K562 (cell line): Measurements from ENCODE around the gene PRSS37. TPM values are rescaled to one million over a fixed set of nuclear protein-coding genes. Genes with fewer than 3 reads are reported as not detected.
A peak's percentile ranks its signal among the peaks of the same experiment; 100 is the strongest.
"Not testable (repeated sequence)": the region's sequence is repeated elsewhere in the genome, so short reads cannot be mapped to it uniquely, and the experiment has no call there.

Source experiments
- ATAC-seq: fragments of 200-7000 bp; cut with Tn5 transposase; 3 replicates; pipeline ENCODE4 v1.9.1; 2020; ENCODE audit warnings: moderate library complexity
- BruUV-seq: library from RNA; stranded (reverse); fragments of 400-500 nt; replicated peaks from 2 replicates; lab custom pipeline; 2021; lab: Mats Ljungman, UMichigan
- CTCF ChIA-PET: fragments of 300-600 bp; formaldehyde crosslinking; extraction: SDS; loops from one replicate; lab custom pipeline; 2021; ENCODE audit warnings: low intra/inter-chr PET ratio; lab: Yijun Ruan, JAX
- POLR2A ChIA-PET: fragments of 300-600, 350-650 bp; sonication (Branson Sonifier 250); formaldehyde crosslinking; extraction: SDS; loops from one replicate; lab custom pipeline; 2021; ENCODE audit warnings: antibody characterized with exemption, inconsistent platforms; lab: Yijun Ruan, JAX
- DNase-seq, 4 experiments: peaks; one replicate each; pipeline versions ENCODE4 v3.0.0 to v3.0.0-alpha.2; 2011 to 2018; ENCODE audit warnings: low spot score in 3 of 4, mixed read lengths in 3 of 4; ENCODE audit errors: extremely low read depth in 1 of 4
- FAIRE-seq: peaks from 2 replicates; lab custom pipeline; 2011; peaks lifted over from hg19 to GRCh38; lab: Jason Lieb, UNC
- H2AFZ ChIP-seq: 2 replicates; pipeline ENCODE4 v1.6.0; 2011; ENCODE audit warnings: low read depth, low read length, control low read depth, inconsistent platforms
- H3K27ac ChIP-seq: fragments of 200-600 bp; 3 replicates; pipeline ENCODE4 v1.8.0; 2011; ENCODE audit warnings: low read depth, mild to moderate bottlenecking, control low read depth, inconsistent platforms, low read length, moderate library complexity, mixed read lengths; ENCODE audit errors: extremely low read depth
- H3K27me3 ChIP-seq, 2 experiments: fragments of 300-600 bp in 1 of 2; 2 replicates in 1 of 2; 3 replicates in 1 of 2; pipeline versions ENCODE4 v1.6.0 to v1.8.0; 2011; ENCODE audit warnings: inconsistent platforms in 2 of 2, low read length in 2 of 2, mild to moderate bottlenecking in 1 of 2, mixed read lengths in 1 of 2, moderate library complexity in 1 of 2; ENCODE audit not compliant: control insufficient read depth in 2 of 2, insufficient read depth in 2 of 2
- H3K36me3 ChIP-seq: fragments of 300-600 bp; 3 replicates; pipeline ENCODE4 v1.8.0; 2011; ENCODE audit warnings: mild to moderate bottlenecking, low read length, inconsistent platforms; ENCODE audit not compliant: control insufficient read depth, insufficient read depth
- H3K4me1 ChIP-seq, 2 experiments: fragments of 200-600 bp in 1 of 2; replicated peaks in 1 of 2; 2 replicates in 1 of 2; 3 replicates in 1 of 2; pipeline versions ENCODE4 v1.5.1 to v1.8.0; 2011; ENCODE audit warnings: inconsistent platforms in 2 of 2, low read length in 2 of 2, mild to moderate bottlenecking in 1 of 2, mixed read lengths in 1 of 2, moderate library complexity in 1 of 2; ENCODE audit not compliant: control insufficient read depth in 2 of 2, insufficient read depth in 2 of 2
- H3K4me2 ChIP-seq: 2 replicates; pipeline ENCODE4 v1.6.1; 2011; ENCODE audit warnings: low read length, control low read depth, inconsistent platforms, mixed read lengths; ENCODE audit not compliant: insufficient read depth
- H3K4me3 ChIP-seq: fragments of 200-600 bp; sonication (generic), shearing (Covaris generic); 2 replicates; pipeline ENCODE4 v1.5.1; 2016; ENCODE audit warnings: control low read depth, inconsistent platforms
- H3K79me2 ChIP-seq: fragments of 200-600 bp; 3 replicates; pipeline ENCODE4 v1.8.0; 2011; ENCODE audit warnings: low read length, inconsistent platforms; ENCODE audit not compliant: control insufficient read depth, insufficient read depth
- H3K9ac ChIP-seq, 2 experiments: 2 replicates each; pipeline versions ENCODE4 v1.6.0 to v1.6.1; 2011; ENCODE audit warnings: low read depth in 2 of 2, low read length in 2 of 2, control low read depth in 1 of 2, inconsistent platforms in 1 of 2, mild to moderate bottlenecking in 1 of 2, mixed read lengths in 1 of 2; ENCODE audit not compliant: insufficient read depth in 1 of 2
- H3K9me1 ChIP-seq: one replicate; pipeline ENCODE4 v1.6.0; 2011; ENCODE audit warnings: inconsistent platforms, mild to moderate bottlenecking, low read length, moderate library complexity; ENCODE audit not compliant: control insufficient read depth, insufficient read depth
- H3K9me3 ChIP-seq: replicated peaks from 2 replicates; pipeline ENCODE4 v1.5.1; 2011; ENCODE audit warnings: low read depth, low read length, inconsistent platforms; ENCODE audit not compliant: control insufficient read depth, insufficient read depth
- H4K20me1 ChIP-seq: replicated peaks from 2 replicates; pipeline ENCODE4 v1.6.1; 2011; ENCODE audit warnings: low read length, inconsistent platforms, mixed read lengths; ENCODE audit not compliant: control insufficient read depth, insufficient read depth
- KLF6 ChIP-seq: fragments of 250-450 bp; sonication (Bioruptor Pico); IDR thresholded peaks from 2 replicates; pipeline ENCODE4 v1.4.0; 2020; ENCODE audit warnings: mild to moderate bottlenecking, moderate library complexity, borderline replicate concordance
- NFIC ChIP-seq: fragments of 450-650 bp; IDR thresholded peaks from 2 replicates; pipeline ENCODE4 v1.6.1; 2017; ENCODE audit warnings: mild to moderate bottlenecking, inconsistent platforms
- WGBS: fragments of 100-300 bp; shearing (Covaris generic); methylation state at CpG from one replicate; pipeline ENCODE4 v1.1.6; 2016; ENCODE audit warnings: low coverage, mixed read lengths; ENCODE audit not compliant: insufficient coverage; ENCODE audit errors: missing lambda C conversion rate; 5-methylcytosine and 5-hydroxymethylcytosine counted together
- in situ Hi-C: fragments of 300-500 bp; cut with MboI; formaldehyde crosslinking; loops from 4 replicates; pipeline ENCODE4 v1.15.0; 2018; ENCODE audit warnings: inconsistent platforms, mixed read lengths
- intact Hi-C: fragments of 100-400 bp; cut with micrococcal nuclease; formaldehyde crosslinking; loops from 2 replicates; pipeline ENCODE4 v1.14.2; 2022
- polyA plus RNA-seq, 8 experiments: library from polyadenylated mRNA; depleted of rRNA in 4 of 8; stranded (reverse) in 5 of 8; unstranded in 3 of 8; fragments of >200 nt; fragmentation: Nextera tagmentation in 2 of 8; fragmentation: Illumina TruSeq in 1 of 8; extraction: Ambion mirVana in 2 of 8; extraction: Trizol in 1 of 8; gene quantifications; 2 replicates each; pipeline versions ENCODE4 v1.2.1 to v1.2.3, GENCODE V29; 2011 to 2014; ENCODE audit warnings: inconsistent platforms in 1 of 8, missing spikeins in 1 of 8
- total RNA-seq, 7 experiments: library from RNA; depleted of rRNA in 6 of 7; stranded (reverse); fragments of >200 nt in 6 of 7; fragmentation: Illumina TruSeq in 2 of 7; extraction: Trizol in 2 of 7; gene quantifications; 2 replicates each; pipeline versions ENCODE4 v1.2.1 to v1.2.3, GENCODE V29; 2011 to 2021; ENCODE audit warnings: low replicate concordance in 1 of 7
- TF ChIP-seq, protein P1 (sequence below), 2 experiments: fragments of 450-650 bp in 1 of 2; sonication (generic) in 1 of 2; formaldehyde crosslinking in 1 of 2; IDR thresholded peaks in 1 of 2; conservative IDR thresholded peaks in 1 of 2; 2 replicates each; pipeline versions ENCODE4 v1.6.1 to v1.8.1; 2016 to 2023; ENCODE audit warnings: mild to moderate bottlenecking in 2 of 2, moderate library complexity in 2 of 2, inconsistent platforms in 1 of 2, missing genetic modification reagents in 1 of 2
- TF ChIP-seq, protein P2 (sequence below), 2 experiments: fragments of 450-650 bp; IDR thresholded peaks; 2 replicates each; pipeline ENCODE4 v1.6.1; 2018; ENCODE audit warnings: mild to moderate bottlenecking in 2 of 2, low read depth in 1 of 2; ENCODE audit not compliant: partially characterized antibody in 2 of 2

The PRSS37 gene
- total and polyA plus RNA-seq, 9 of the 15 experiments (the other 6 are each of a cell fraction or from before 2014, with no cell fraction given) = not detected

DNA sequence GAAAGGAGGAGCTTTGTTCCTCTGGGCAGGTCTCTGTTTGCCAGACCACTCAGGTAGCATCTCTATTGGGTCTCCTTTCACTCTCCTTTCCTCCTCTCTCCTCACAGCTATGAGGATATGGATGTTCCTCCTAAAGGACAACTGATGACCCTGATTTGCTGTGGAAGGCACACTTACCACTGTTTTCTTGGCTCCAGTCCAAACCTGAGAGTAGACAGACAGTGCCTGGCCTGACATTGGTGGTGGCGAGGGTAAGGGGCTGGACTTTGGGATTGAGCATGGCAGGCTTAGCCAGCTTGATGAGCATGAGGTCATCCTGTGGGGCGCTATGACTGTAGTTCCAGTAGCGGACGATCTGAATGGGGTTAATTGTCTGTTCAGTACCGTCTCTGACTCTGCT is 3.6 kb downstream of the PRSS37 start:
- H3K79me2 ChIP-seq = no peaks in the 10 kb centered on the region
- H3K4me1 ChIP-seq = peaks cover 0 to 8% of the 10 kb centered on the region in 2 experiments; a peak in 3 of 5 replicates
- H3K4me3 ChIP-seq = no peak overlapping the region
- POLR2A ChIA-PET = no interaction called here
- H3K9ac ChIP-seq = no peak overlapping the region
- H2AFZ ChIP-seq = peak overlapping the region; percentile 15; the same call in 1 of the 2 replicates
- H3K4me2 ChIP-seq = no peak overlapping the region
- DNase-seq = peak in 2 of 4 experiments; percentile 15 to 28
- TF ChIP-seq KLF6 (no peak), NFIC (peak; percentile 90)
- TF ChIP-seq, protein P1, sequence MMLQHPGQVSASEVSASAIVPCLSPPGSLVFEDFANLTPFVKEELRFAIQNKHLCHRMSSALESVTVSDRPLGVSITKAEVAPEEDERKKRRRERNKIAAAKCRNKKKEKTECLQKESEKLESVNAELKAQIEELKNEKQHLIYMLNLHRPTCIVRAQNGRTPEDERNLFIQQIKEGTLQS (IDR thresholded peaks at IDR 0.05) = no peak
- TF ChIP-seq, protein P1 (CRISPR knock-in tag; conservative IDR thresholded peaks at IDR 0.05) = no peak
- H3K9me3 ChIP-seq = no peaks in the 10 kb centered on the region
- ATAC-seq = peak; percentile 14
- no peaks in the 10 kb centered on the region for H4K20me1 ChIP-seq
- no peak for FAIRE-seq
- no peaks in the 10 kb centered on the region for H3K27me3 ChIP-seq
- in situ Hi-C loops (no loop called here), intact Hi-C loops (no loop called here)
- no TSS peak for BruUV-seq
- no peaks in the 10 kb centered on the region for H3K36me3 ChIP-seq
- CTCF ChIA-PET = no interaction called here
- H3K27ac ChIP-seq = no peak overlapping the region
- 9% methylated on average over 5 of the region's 5 CpGs for WGBS
- no peaks in the 10 kb centered on the region for H3K9me1 ChIP-seq

DNA sequence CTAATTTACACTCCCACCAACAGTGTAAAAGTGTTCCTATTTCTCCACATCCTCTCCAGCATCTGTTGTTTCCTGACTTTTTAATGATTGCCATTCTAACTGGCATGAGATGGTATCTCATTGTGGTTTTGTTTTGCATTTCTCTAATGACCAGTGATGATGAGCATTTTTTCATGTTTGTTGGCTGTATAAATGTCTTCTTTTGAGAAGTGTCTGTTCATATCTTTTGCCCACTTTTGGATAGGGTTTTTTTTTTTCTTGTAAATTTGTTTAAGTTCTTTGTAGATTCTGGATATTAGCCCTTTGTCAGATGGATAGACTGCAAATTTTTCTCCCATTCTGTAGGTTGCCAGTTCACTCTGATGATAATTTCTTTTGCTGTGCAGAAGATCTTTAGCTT is 18.9 kb downstream of the PRSS37 start:
- H3K4me2 ChIP-seq, in situ Hi-C loops, H3K9ac ChIP-seq, ATAC-seq, intact Hi-C loops, H3K27ac ChIP-seq, H4K20me1 ChIP-seq, BruUV-seq, H3K9me1 ChIP-seq, H3K27me3 ChIP-seq, FAIRE-seq, H3K4me3 ChIP-seq, H3K79me2 ChIP-seq, H3K9me3 ChIP-seq, H3K36me3 ChIP-seq, POLR2A ChIA-PET, CTCF ChIA-PET, DNase-seq, H2AFZ ChIP-seq, H3K4me1 ChIP-seq: not testable (repeated sequence)
- TF ChIP-seq, protein P2, sequence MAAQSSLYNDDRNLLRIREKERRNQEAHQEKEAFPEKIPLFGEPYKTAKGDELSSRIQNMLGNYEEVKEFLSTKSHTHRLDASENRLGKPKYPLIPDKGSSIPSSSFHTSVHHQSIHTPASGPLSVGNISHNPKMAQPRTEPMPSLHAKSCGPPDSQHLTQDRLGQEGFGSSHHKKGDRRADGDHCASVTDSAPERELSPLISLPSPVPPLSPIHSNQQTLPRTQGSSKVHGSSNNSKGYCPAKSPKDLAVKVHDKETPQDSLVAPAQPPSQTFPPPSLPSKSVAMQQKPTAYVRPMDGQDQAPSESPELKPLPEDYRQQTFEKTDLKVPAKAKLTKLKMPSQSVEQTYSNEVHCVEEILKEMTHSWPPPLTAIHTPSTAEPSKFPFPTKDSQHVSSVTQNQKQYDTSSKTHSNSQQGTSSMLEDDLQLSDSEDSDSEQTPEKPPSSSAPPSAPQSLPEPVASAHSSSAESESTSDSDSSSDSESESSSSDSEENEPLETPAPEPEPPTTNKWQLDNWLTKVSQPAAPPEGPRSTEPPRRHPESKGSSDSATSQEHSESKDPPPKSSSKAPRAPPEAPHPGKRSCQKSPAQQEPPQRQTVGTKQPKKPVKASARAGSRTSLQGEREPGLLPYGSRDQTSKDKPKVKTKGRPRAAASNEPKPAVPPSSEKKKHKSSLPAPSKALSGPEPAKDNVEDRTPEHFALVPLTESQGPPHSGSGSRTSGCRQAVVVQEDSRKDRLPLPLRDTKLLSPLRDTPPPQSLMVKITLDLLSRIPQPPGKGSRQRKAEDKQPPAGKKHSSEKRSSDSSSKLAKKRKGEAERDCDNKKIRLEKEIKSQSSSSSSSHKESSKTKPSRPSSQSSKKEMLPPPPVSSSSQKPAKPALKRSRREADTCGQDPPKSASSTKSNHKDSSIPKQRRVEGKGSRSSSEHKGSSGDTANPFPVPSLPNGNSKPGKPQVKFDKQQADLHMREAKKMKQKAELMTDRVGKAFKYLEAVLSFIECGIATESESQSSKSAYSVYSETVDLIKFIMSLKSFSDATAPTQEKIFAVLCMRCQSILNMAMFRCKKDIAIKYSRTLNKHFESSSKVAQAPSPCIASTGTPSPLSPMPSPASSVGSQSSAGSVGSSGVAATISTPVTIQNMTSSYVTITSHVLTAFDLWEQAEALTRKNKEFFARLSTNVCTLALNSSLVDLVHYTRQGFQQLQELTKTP (IDR thresholded peaks at IDR 0.05; ENCODE audit: low read depth in 1 of 2, partially characterized antibody in 2 of 2) = peak in 1 of 2 experiments; percentile 91
